ENCODE measurements around the gene DOK6.

DNA sequence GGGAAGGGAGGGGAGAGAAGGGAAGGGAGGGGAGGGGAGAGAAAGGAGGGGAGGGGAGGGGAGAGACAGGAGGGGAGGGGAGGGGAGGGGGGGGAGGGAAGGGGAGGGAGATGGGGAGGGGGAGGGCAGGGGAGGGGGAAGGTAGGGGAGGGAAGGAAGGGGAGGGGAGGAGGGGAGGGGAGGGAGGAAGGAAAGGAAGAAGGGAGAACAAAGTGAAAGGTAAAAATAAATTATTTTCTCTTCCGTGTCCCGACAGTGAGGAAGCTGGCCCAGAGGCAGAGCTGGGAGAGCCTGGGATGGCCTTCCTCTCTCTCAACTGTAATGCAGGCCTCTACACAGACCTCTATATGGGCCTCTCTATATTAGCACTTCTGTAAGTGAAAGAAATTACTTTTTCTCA lies 493.8 kb downstream of the DOK6 start:
- TF ChIP-seq CTCF (IDR thresholded peaks at IDR 0.05; ENCODE audit: low read depth, low read length) (no peak), EZH2phosphoT487 (IDR thresholded peaks at IDR 0.05; ENCODE audit: low read depth) (no peak)

Data from OCI-LY3 (cell line).